H7 (cell line): ENCODE measurements around the gene GALNT9. TPM values are rescaled to one million over a fixed set of nuclear protein-coding genes. Genes with fewer than 3 reads are reported as not detected.

Experiments used
- DNase-seq: peaks from one replicate; pipeline ENCODE4 v3.0.0; 2012
- H3K27me3 ChIP-seq: 2 replicates; pipeline ENCODE4 v1.6.0; 2011; ENCODE audit warnings: mild to moderate bottlenecking, low read length; ENCODE audit not compliant: control insufficient read depth, insufficient read depth
- H3K36me3 ChIP-seq: replicated peaks from 2 replicates; pipeline ENCODE4 v1.5.1; 2011; ENCODE audit warnings: low read length; ENCODE audit not compliant: control insufficient read depth, insufficient read depth
- H3K4me3 ChIP-seq: 2 replicates; pipeline ENCODE4 v1.5.1; 2011; ENCODE audit warnings: low read depth, mild to moderate bottlenecking, control low read depth, low read length, moderate library complexity; ENCODE audit not compliant: insufficient read depth
- total RNA-seq: library from RNA; depleted of rRNA; stranded (reverse); fragments of >200 nt; shearing (Covaris generic); gene quantifications from 2 replicates; pipeline ENCODE4 v1.2.3, GENCODE V29; 2014

Gene GALNT9
- total RNA-seq, 1 experiment from 2014 or later, result 0.45 TPM

- no peak for DNase-seq
- no peak overlapping the region for H3K4me3 ChIP-seq
- no peaks in the 10 kb centered on the region for H3K36me3 ChIP-seq
- no peaks in the 10 kb centered on the region for H3K27me3 ChIP-seq
Measured at GRCh38 chr12:132343294-132344004, 14.1 kb upstream of the GALNT9 start.

- no peak overlapping the region for H3K4me3 ChIP-seq
- peak; percentile 96 for DNase-seq
- no peaks in the 10 kb centered on the region for H3K27me3 ChIP-seq
- H3K36me3 ChIP-seq, result no peaks in the 10 kb centered on the region
Measured at GRCh38 chr12:132342251-132343227, 13.2 kb upstream of the GALNT9 start.

GRCh38 chr12:132341318-132342050 is 12.1 kb upstream of the GALNT9 start:
- no peak for DNase-seq
- no peak overlapping the region for H3K4me3 ChIP-seq
- H3K36me3 ChIP-seq, result no peaks in the 10 kb centered on the region
- H3K27me3 ChIP-seq, result no peaks in the 10 kb centered on the region

GRCh38 chr12:132340266-132341035 is 11.1 kb upstream of the GALNT9 start:
- H3K36me3 ChIP-seq, result no peaks in the 10 kb centered on the region
- H3K4me3 ChIP-seq, result no peak overlapping the region
- no peaks in the 10 kb centered on the region for H3K27me3 ChIP-seq
- no peak for DNase-seq

GRCh38 chr12:132339856-132340255 is 10.5 kb upstream of the GALNT9 start:
- no peak for DNase-seq
- H3K4me3 ChIP-seq, result no peak overlapping the region
- H3K36me3 ChIP-seq, result no peaks in the 10 kb centered on the region
- H3K27me3 ChIP-seq, result no peaks in the 10 kb centered on the region; the same call in 1 of the 2 replicates

GRCh38 chr12:132338781-132339180 is 9.4 kb upstream of the GALNT9 start:
- DNase-seq, result no peak
- Histone ChIP-seq H3K27me3 (peaks cover 2% of the 10 kb centered on the region; the same call in 1 of the 2 replicates), H3K4me3 (no peak overlapping the region), H3K36me3 (no peaks in the 10 kb centered on the region)

GRCh38 chr12:132338311-132338710 is 8.9 kb upstream of the GALNT9 start:
- no peak for DNase-seq
- peaks cover 2% of the 10 kb centered on the region; the same call in 1 of the 2 replicates for H3K27me3 ChIP-seq
- H3K4me3 ChIP-seq, result no peak overlapping the region
- no peaks in the 10 kb centered on the region for H3K36me3 ChIP-seq

- peaks cover 2% of the 10 kb centered on the region; the same call in 1 of the 2 replicates for H3K27me3 ChIP-seq
- H3K4me3 ChIP-seq, result no peak overlapping the region
- no peaks in the 10 kb centered on the region for H3K36me3 ChIP-seq
- no peak for DNase-seq
Measured at GRCh38 chr12:132337557-132337956, 8.2 kb upstream of the GALNT9 start.

- Histone ChIP-seq H3K4me3 (no peak overlapping the region), H3K27me3 (peaks cover 2% of the 10 kb centered on the region; the same call in 1 of the 2 replicates)
- DNase-seq, result no peak
Measured at GRCh38 chr12:132336451-132337413, 7.3 kb upstream of the GALNT9 start.

GRCh38 chr12:132335179-132335756 is 5.9 kb upstream of the GALNT9 start:
- DNase-seq, result no peak
- Histone ChIP-seq H3K4me3 (no peak overlapping the region), H3K36me3 (no peaks in the 10 kb centered on the region), H3K27me3 (peaks cover 7% of the 10 kb centered on the region)

More at GRCh38 chr12:132336451-132337413, 7.3 kb upstream of the GALNT9 start:
- H3K36me3 ChIP-seq, result no peaks in the 10 kb centered on the region

- Histone ChIP-seq H3K27me3 (peaks cover 14% of the 10 kb centered on the region), H3K36me3 (no peaks in the 10 kb centered on the region), H3K4me3 (no peak overlapping the region)
- no peak for DNase-seq
Measured at GRCh38 chr12:132333766-132334165, 4.4 kb upstream of the GALNT9 start.

GRCh38 chr12:132333273-132333672 is 3.9 kb upstream of the GALNT9 start:
- H3K36me3 ChIP-seq, result no peaks in the 10 kb centered on the region
- peaks cover 19% of the 10 kb centered on the region for H3K27me3 ChIP-seq
- no peak overlapping the region for H3K4me3 ChIP-seq
- DNase-seq, result no peak

- H3K27me3 ChIP-seq, result peaks cover 33% of the 10 kb centered on the region
- no peak overlapping the region for H3K4me3 ChIP-seq
- no peaks in the 10 kb centered on the region for H3K36me3 ChIP-seq
- DNase-seq, result no peak
Measured at GRCh38 chr12:132330549-132330881, 1.1 kb upstream of the GALNT9 start.
